ENCODE data around the gene CHST3. TPM values are rescaled to one million over a fixed set of nuclear protein-coding genes. Genes with fewer than 3 reads are reported as not detected.

Gene CHST3
- total and polyA plus RNA-seq, 8 donors = 1.5 to 26.8 (median 10.8) TPM

DNA sequence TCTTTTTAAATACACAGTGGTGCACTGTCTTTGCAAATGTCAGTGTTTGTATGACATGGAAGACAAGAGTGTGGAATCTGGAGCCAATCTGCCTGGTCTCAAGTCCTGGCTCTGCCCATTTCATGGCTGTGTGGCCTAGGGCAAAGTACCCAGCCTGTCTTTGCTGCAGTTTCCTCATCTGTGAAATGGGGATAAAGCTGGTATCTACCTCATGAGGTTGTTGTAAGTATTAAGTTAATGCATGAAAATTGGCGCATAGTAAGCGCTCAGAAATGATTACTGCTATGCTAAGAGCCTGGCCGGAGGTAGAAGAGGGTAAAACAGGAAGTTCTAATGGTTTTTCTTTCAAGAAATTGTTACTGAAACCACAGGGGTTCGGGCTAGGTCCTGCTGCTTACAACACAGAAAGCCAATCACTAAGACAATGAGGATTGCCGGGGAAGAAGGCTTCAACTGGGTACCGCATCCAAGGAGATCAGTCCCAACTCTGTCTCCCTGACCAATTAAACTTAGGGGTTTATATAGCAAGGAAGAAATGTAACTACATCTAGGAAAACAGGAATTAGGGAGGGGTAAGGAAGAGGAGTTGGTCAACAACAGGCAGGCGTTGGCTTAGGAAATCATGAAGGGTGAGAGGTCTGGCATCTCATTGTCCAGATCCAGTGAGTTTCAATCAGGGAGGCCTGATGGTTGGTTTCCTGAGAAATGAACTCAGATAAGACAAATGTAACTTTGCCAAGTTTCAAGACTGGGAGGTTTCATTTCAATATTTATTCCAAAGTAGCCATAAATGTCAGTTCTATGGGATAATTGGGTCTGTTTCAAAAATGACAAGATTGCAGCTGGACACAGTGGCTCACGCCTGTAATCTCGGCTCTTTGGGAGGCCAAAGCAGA lies 57.0 kb downstream of the CHST3 start:
- intact Hi-C loops (cut with DNase I; ENCODE audit: low total_unique reads) = no loop called here
- TF ChIP-seq POLR2AphosphoS5 (IDR thresholded peaks at IDR 0.05) (no peak), EP300 (IDR thresholded peaks at IDR 0.05) (no peak), CTCF (IDR thresholded peaks at IDR 0.05) (no peak), POLR2A (IDR thresholded peaks at IDR 0.05) (no peak)
- no peak for DNase-seq
- Histone ChIP-seq H3K4me1 (peaks cover 10 to 44% (median 23%) of the 10 kb centered on the region in 4 donors), H3K36me3 (no peaks in the 10 kb centered on the region), H3K27me3 (no peaks in the 10 kb centered on the region), H3K4me3 (no peak overlapping the region), H3K27ac (no peak overlapping the region), H3K9me3 (no peaks in the 10 kb centered on the region)
- WGBS, 5 donors = 62 to 75% (median 66%) methylated on average over 9 of the region's 9 CpGs

DNA sequence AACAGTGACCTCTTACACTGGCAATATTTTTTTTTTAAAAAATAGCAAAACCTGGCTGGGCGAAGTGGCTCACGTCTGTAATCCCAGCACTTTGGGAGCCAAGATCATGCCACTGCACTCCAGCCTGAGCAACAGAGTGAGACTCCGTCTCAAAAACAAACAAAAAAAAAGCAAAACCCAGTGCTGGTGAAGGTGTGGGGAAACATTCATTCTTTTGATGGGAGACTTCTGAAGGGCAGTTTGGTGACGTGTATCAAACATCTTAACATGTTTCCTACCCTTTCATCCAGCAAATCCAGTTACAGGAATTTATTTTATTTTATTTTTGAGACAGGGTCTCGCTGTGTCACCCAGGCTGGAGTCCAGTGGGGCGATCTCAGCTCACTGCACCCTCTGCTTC lies 58.0 kb downstream of the CHST3 start:
- TF ChIP-seq POLR2AphosphoS5 (IDR thresholded peaks at IDR 0.05) = no peak
- no peak for TF ChIP-seq CTCF (IDR thresholded peaks at IDR 0.05)
- no peak for TF ChIP-seq EP300 (IDR thresholded peaks at IDR 0.05)
- TF ChIP-seq POLR2A (IDR thresholded peaks at IDR 0.05) = no peak
- intact Hi-C loops (cut with DNase I; ENCODE audit: low total_unique reads) = no loop called here

DNA sequence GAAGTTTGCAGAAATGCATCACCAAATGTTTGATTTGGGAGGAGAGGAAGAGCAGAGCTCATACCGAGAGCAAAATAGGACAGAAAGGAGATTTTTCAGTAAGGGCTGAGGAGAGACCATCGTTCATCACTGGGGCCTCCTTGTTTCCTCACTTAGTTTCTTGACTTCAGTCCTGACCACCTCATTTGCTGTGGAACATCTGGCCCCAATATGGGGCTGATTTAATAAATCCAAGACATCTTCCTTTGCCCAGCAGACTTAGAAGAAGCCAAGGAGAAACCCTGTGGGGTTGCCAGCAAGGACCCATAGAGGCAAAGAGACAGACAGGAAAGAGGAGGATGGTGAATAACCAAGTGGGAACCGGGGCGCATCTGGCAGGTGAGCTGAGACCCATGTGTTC lies 60.4 kb downstream of the CHST3 start:
- no peak overlapping the region for H3K27ac ChIP-seq
- TF ChIP-seq POLR2AphosphoS5 (IDR thresholded peaks at IDR 0.05) = no peak
- TF ChIP-seq CTCF (IDR thresholded peaks at IDR 0.05) = no peak
- no peak for TF ChIP-seq POLR2A (IDR thresholded peaks at IDR 0.05)
- no peak for TF ChIP-seq EP300 (IDR thresholded peaks at IDR 0.05)
- H3K4me1 ChIP-seq = peaks cover 0 to 40% (median 24%) of the 10 kb centered on the region in 4 donors
- no peak overlapping the region for H3K4me3 ChIP-seq
- H3K27me3 ChIP-seq = no peaks in the 10 kb centered on the region
- DNase-seq = no peak
- WGBS, 5 donors = 86 to 91% (median 89%) methylated on average over 4 of the region's 4 CpGs
- intact Hi-C loops (cut with DNase I; ENCODE audit: low total_unique reads) = no loop called here
- H3K36me3 ChIP-seq = no peaks in the 10 kb centered on the region
- no peaks in the 10 kb centered on the region for H3K9me3 ChIP-seq

More for the DNA sequence above, 58.0 kb downstream of the CHST3 start:
- H3K27ac ChIP-seq = no peak overlapping the region
- no peak overlapping the region for H3K4me3 ChIP-seq
- no peak for DNase-seq
- 65 to 89% (median 76%) methylated on average over 6 of the region's 6 CpGs for WGBS, 5 donors
- no peaks in the 10 kb centered on the region for H3K9me3 ChIP-seq
- no peaks in the 10 kb centered on the region for H3K36me3 ChIP-seq
- no peaks in the 10 kb centered on the region for H3K27me3 ChIP-seq
- peaks cover 4 to 43% (median 24%) of the 10 kb centered on the region in 4 donors for H3K4me1 ChIP-seq

- H3K27me3 ChIP-seq = no peaks in the 10 kb centered on the region
- 94 to 96% (median 95%) methylated on average over 8 of the region's 8 CpGs for WGBS, 5 donors
- no peak overlapping the region for H3K4me3 ChIP-seq
- no peak for DNase-seq
- no peaks in the 10 kb centered on the region for H3K36me3 ChIP-seq
- intact Hi-C loops (cut with DNase I; ENCODE audit: low total_unique reads) = no loop called here
- no peaks in the 10 kb centered on the region for H3K9me3 ChIP-seq
- TF ChIP-seq POLR2AphosphoS5 (IDR thresholded peaks at IDR 0.05) (no peak), EP300 (IDR thresholded peaks at IDR 0.05) (no peak), POLR2A (IDR thresholded peaks at IDR 0.05) (no peak), CTCF (IDR thresholded peaks at IDR 0.05) (no peak)
- H3K27ac ChIP-seq = no peak overlapping the region
- peaks cover 6 to 44% (median 30%) of the 10 kb centered on the region in 4 donors for H3K4me1 ChIP-seq
These were observed 61.2 kb downstream of the CHST3 start for GRCh38 chr10:72025400-72025799.
